Measurements from ENCODE around the gene CCDC8. TPM values are rescaled to one million over a fixed set of nuclear protein-coding genes. Genes with fewer than 3 reads are reported as not detected.

CCDC8 gene
- total and polyA plus RNA-seq, 5 donors from 2014 or later = not detected

GRCh38 chr19:46451352-46451751, 38.0 kb upstream of the CCDC8 start:
- no peaks in the 10 kb centered on the region for H3K4me1 ChIP-seq (ENCODE audit: control insufficient read depth, insufficient read depth, low read length, poor library complexity, severe bottlenecking)
- peaks cover 0 to 2% of the 10 kb centered on the region in 2 experiments for H3K9me3 ChIP-seq (ENCODE audit: control insufficient read depth in 2 of 2, low read length in 2 of 2)
- peaks cover 31% of the 10 kb centered on the region for H3K27me3 Mint-ChIP-seq
- no peak overlapping the region for H3K4me3 Mint-ChIP-seq
- H3K4me3 ChIP-seq (ENCODE audit: low read depth, low read length) = no peak overlapping the region
- no peak overlapping the region for H3K27ac ChIP-seq (ENCODE audit: insufficient read depth, low read length, poor library complexity, severe bottlenecking)
- no peak for ATAC-seq (ENCODE audit: low read depth in 2 of 2)
- peaks cover 6% of the 10 kb centered on the region for H3K36me3 Mint-ChIP-seq
- H3K27me3 ChIP-seq (ENCODE audit: control insufficient read depth, insufficient read depth, low read length) = no peaks in the 10 kb centered on the region
- DNase-seq = no peak
- peaks cover 0 to 9% (median 2%) of the 10 kb centered on the region in 7 donors for H3K9me3 Mint-ChIP-seq
- no peak overlapping the region for H3K27ac Mint-ChIP-seq
- no peaks in the 10 kb centered on the region for H3K36me3 ChIP-seq (ENCODE audit: control insufficient read depth, insufficient read depth, low read length)
- no peaks in the 10 kb centered on the region for H3K4me1 Mint-ChIP-seq

GRCh38 chr19:46450737-46451136, 37.4 kb upstream of the CCDC8 start:
- no peak for DNase-seq
- Histone ChIP-seq H3K27ac (ENCODE audit: insufficient read depth, low read length, poor library complexity, severe bottlenecking) (no peak overlapping the region), H3K4me3 (ENCODE audit: low read depth, low read length) (no peak overlapping the region), H3K36me3 (ENCODE audit: control insufficient read depth, insufficient read depth, low read length) (no peaks in the 10 kb centered on the region), H3K9me3 (ENCODE audit: control insufficient read depth in 2 of 2, low read length in 2 of 2) (peaks cover 0 to 2% of the 10 kb centered on the region in 2 experiments), H3K4me1 (ENCODE audit: control insufficient read depth, insufficient read depth, low read length, poor library complexity, severe bottlenecking) (no peaks in the 10 kb centered on the region), H3K27me3 (ENCODE audit: control insufficient read depth, insufficient read depth, low read length) (no peaks in the 10 kb centered on the region)
- no peak for ATAC-seq (ENCODE audit: low read depth in 2 of 2)
- H3K4me1 Mint-ChIP-seq = no peaks in the 10 kb centered on the region
- peaks cover 25% of the 10 kb centered on the region for H3K27me3 Mint-ChIP-seq
- no peak overlapping the region for H3K27ac Mint-ChIP-seq
- H3K4me3 Mint-ChIP-seq = no peak overlapping the region
- peaks cover 0 to 9% (median 2%) of the 10 kb centered on the region in 7 donors for H3K9me3 Mint-ChIP-seq
- peaks cover 6% of the 10 kb centered on the region for H3K36me3 Mint-ChIP-seq

- Histone ChIP-seq H3K36me3 (ENCODE audit: control insufficient read depth, insufficient read depth, low read length) (no peaks in the 10 kb centered on the region), H3K9me3 (ENCODE audit: control insufficient read depth in 2 of 2, low read length in 2 of 2) (peaks cover 0 to 2% of the 10 kb centered on the region in 2 experiments), H3K27me3 (ENCODE audit: control insufficient read depth, insufficient read depth, low read length) (no peaks in the 10 kb centered on the region), H3K4me1 (ENCODE audit: control insufficient read depth, insufficient read depth, low read length, poor library complexity, severe bottlenecking) (no peaks in the 10 kb centered on the region), H3K4me3 (ENCODE audit: low read depth, low read length) (no peak overlapping the region), H3K27ac (ENCODE audit: insufficient read depth, low read length, poor library complexity, severe bottlenecking) (no peak overlapping the region)
- Mint-ChIP-seq H3K9me3 (peaks cover 0 to 9% (median 2%) of the 10 kb centered on the region in 7 donors), H3K27me3 (peaks cover 19% of the 10 kb centered on the region), H3K27ac (no peak overlapping the region), H3K36me3 (peaks cover 6% of the 10 kb centered on the region), H3K4me1 (no peaks in the 10 kb centered on the region), H3K4me3 (no peak overlapping the region)
- ATAC-seq (ENCODE audit: low read depth in 2 of 2) (no peak), DNase-seq (no peak)
These were observed 35.9 kb upstream of the CCDC8 start for GRCh38 chr19:46449228-46449627.

DNA sequence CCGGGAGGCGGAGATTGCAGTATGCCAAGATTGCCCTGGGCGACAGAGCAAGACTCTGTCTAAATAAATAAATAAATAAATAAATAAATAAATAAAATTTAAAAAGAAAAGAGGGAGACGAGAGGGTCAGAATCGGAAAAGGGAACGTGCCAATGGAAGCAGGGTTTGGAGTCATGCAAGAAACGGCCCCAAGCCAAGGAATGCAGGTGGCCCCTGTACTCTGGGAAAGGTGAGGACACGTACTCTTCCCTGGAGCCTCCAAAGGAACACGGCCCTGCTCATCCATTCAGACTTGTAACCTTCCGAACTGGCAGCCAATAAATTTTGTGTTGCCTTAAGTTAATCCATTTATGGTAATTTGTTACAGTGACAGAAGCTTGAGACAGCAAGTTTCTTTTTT, 35.2 kb upstream of the CCDC8 start:
- Histone ChIP-seq H3K4me1 (ENCODE audit: control insufficient read depth, insufficient read depth, low read length, poor library complexity, severe bottlenecking) (no peaks in the 10 kb centered on the region), H3K4me3 (ENCODE audit: low read depth, low read length) (no peak overlapping the region), H3K36me3 (ENCODE audit: control insufficient read depth, insufficient read depth, low read length) (no peaks in the 10 kb centered on the region), H3K27me3 (ENCODE audit: control insufficient read depth, insufficient read depth, low read length) (no peaks in the 10 kb centered on the region), H3K27ac (ENCODE audit: insufficient read depth, low read length, poor library complexity, severe bottlenecking) (no peak overlapping the region), H3K9me3 (ENCODE audit: control insufficient read depth in 2 of 2, low read length in 2 of 2) (peaks cover 0 to 2% of the 10 kb centered on the region in 2 experiments)
- ATAC-seq (ENCODE audit: low read depth in 2 of 2) = no peak
- Mint-ChIP-seq H3K9me3 (peaks cover 0 to 9% (median 2%) of the 10 kb centered on the region in 7 donors), H3K27ac (no peak overlapping the region), H3K27me3 (peaks cover 19% of the 10 kb centered on the region), H3K4me3 (no peak overlapping the region), H3K4me1 (no peaks in the 10 kb centered on the region), H3K36me3 (peaks cover 6% of the 10 kb centered on the region)
- DNase-seq = no peak

- Mint-ChIP-seq H3K4me3 (peak overlapping the region in 1 of 4 donors; percentile 29), H3K27me3 (peaks cover 19% of the 10 kb centered on the region), H3K4me1 (peaks cover 0 to 4% (median 2%) of the 10 kb centered on the region in 4 donors), H3K27ac (no peak overlapping the region), H3K36me3 (peaks cover 6% of the 10 kb centered on the region), H3K9me3 (peaks cover 0 to 9% (median 2%) of the 10 kb centered on the region in 7 donors)
- no peaks in the 10 kb centered on the region for H3K36me3 ChIP-seq (ENCODE audit: control insufficient read depth, insufficient read depth, low read length)
- no peak overlapping the region for H3K4me3 ChIP-seq (ENCODE audit: low read depth, low read length)
- ATAC-seq (ENCODE audit: low read depth in 2 of 2) (no peak), DNase-seq (no peak)
- H3K27me3 ChIP-seq (ENCODE audit: control insufficient read depth, insufficient read depth, low read length) = no peaks in the 10 kb centered on the region
- H3K27ac ChIP-seq (ENCODE audit: insufficient read depth, low read length, poor library complexity, severe bottlenecking) = no peak overlapping the region
- H3K9me3 ChIP-seq (ENCODE audit: control insufficient read depth in 2 of 2, low read length in 2 of 2) = peaks cover 0 to 2% of the 10 kb centered on the region in 2 experiments
- H3K4me1 ChIP-seq (ENCODE audit: control insufficient read depth, insufficient read depth, low read length, poor library complexity, severe bottlenecking) = no peaks in the 10 kb centered on the region
These were observed 34.5 kb upstream of the CCDC8 start for GRCh38 chr19:46447824-46448223.

GRCh38 chr19:46447006-46447405, 33.6 kb upstream of the CCDC8 start:
- Mint-ChIP-seq H3K36me3 (peaks cover 6% of the 10 kb centered on the region), H3K9me3 (peaks cover 0 to 9% (median 2%) of the 10 kb centered on the region in 7 donors), H3K27ac (no peak overlapping the region)

GRCh38 chr19:46446021-46446420, 32.7 kb upstream of the CCDC8 start:
- no peak for DNase-seq
- Histone ChIP-seq H3K9me3 (ENCODE audit: control insufficient read depth in 2 of 2, low read length in 2 of 2) (peaks cover 0 to 2% of the 10 kb centered on the region in 2 experiments), H3K27ac (ENCODE audit: insufficient read depth, low read length, poor library complexity, severe bottlenecking) (no peak overlapping the region), H3K27me3 (ENCODE audit: control insufficient read depth, insufficient read depth, low read length) (no peaks in the 10 kb centered on the region), H3K4me1 (ENCODE audit: control insufficient read depth, insufficient read depth, low read length, poor library complexity, severe bottlenecking) (no peaks in the 10 kb centered on the region), H3K4me3 (ENCODE audit: low read depth, low read length) (no peak overlapping the region), H3K36me3 (ENCODE audit: control insufficient read depth, insufficient read depth, low read length) (no peaks in the 10 kb centered on the region)
- Mint-ChIP-seq H3K36me3 (peaks cover 6% of the 10 kb centered on the region), H3K4me1 (peaks cover 0 to 4% (median 2%) of the 10 kb centered on the region in 4 donors), H3K27me3 (peaks cover 18% of the 10 kb centered on the region), H3K27ac (no peak overlapping the region), H3K9me3 (peaks cover 0 to 9% (median 2%) of the 10 kb centered on the region in 7 donors), H3K4me3 (no peak overlapping the region)
- ATAC-seq (ENCODE audit: low read depth in 2 of 2) = no peak

More at GRCh38 chr19:46447006-46447405, 33.6 kb upstream of the CCDC8 start:
- Histone ChIP-seq H3K9me3 (ENCODE audit: control insufficient read depth in 2 of 2, low read length in 2 of 2) (peaks cover 0 to 2% of the 10 kb centered on the region in 2 experiments), H3K36me3 (ENCODE audit: control insufficient read depth, insufficient read depth, low read length) (no peaks in the 10 kb centered on the region), H3K4me1 (ENCODE audit: control insufficient read depth, insufficient read depth, low read length, poor library complexity, severe bottlenecking) (no peaks in the 10 kb centered on the region), H3K4me3 (ENCODE audit: low read depth, low read length) (no peak overlapping the region), H3K27ac (ENCODE audit: insufficient read depth, low read length, poor library complexity, severe bottlenecking) (no peak overlapping the region), H3K27me3 (ENCODE audit: control insufficient read depth, insufficient read depth, low read length) (no peaks in the 10 kb centered on the region)
- Mint-ChIP-seq H3K27me3 (peaks cover 15% of the 10 kb centered on the region), H3K4me3 (no peak overlapping the region), H3K4me1 (peaks cover 0 to 4% (median 2%) of the 10 kb centered on the region in 4 donors)
- ATAC-seq (ENCODE audit: low read depth in 2 of 2) (no peak), DNase-seq (no peak)

- no peaks in the 10 kb centered on the region for H3K9me3 ChIP-seq (ENCODE audit: control insufficient read depth in 2 of 2, low read length in 2 of 2)
- H3K27ac ChIP-seq (ENCODE audit: insufficient read depth, low read length, poor library complexity, severe bottlenecking) = no peak overlapping the region
- H3K27ac Mint-ChIP-seq = no peak overlapping the region
- no peak overlapping the region for H3K4me3 ChIP-seq (ENCODE audit: low read depth, low read length)
- H3K9me3 Mint-ChIP-seq = peaks cover 0 to 2% (median 0%) of the 10 kb centered on the region in 7 donors
- H3K36me3 ChIP-seq (ENCODE audit: control insufficient read depth, insufficient read depth, low read length) = no peaks in the 10 kb centered on the region
- DNase-seq (no peak), ATAC-seq (ENCODE audit: low read depth in 2 of 2) (no peak)
- no peaks in the 10 kb centered on the region for H3K4me1 ChIP-seq (ENCODE audit: control insufficient read depth, insufficient read depth, low read length, poor library complexity, severe bottlenecking)
- no peak overlapping the region for H3K4me3 Mint-ChIP-seq
- H3K27me3 Mint-ChIP-seq = peaks cover 7% of the 10 kb centered on the region
- peaks cover 0 to 4% (median 2%) of the 10 kb centered on the region in 4 donors for H3K4me1 Mint-ChIP-seq
- H3K27me3 ChIP-seq (ENCODE audit: control insufficient read depth, insufficient read depth, low read length) = no peaks in the 10 kb centered on the region
- no peaks in the 10 kb centered on the region for H3K36me3 Mint-ChIP-seq
These were observed 29.6 kb upstream of the CCDC8 start for GRCh38 chr19:46442808-46443450.

Measured in CD4-positive, CD25-positive, alpha-beta regulatory T cell (primary cell).